HepG2 (cell line): ENCODE results near the gene LIM2. TPM values are rescaled to one million over a fixed set of nuclear protein-coding genes. Genes with fewer than 3 reads are reported as not detected.

Experiments
- ARID2 ChIP-seq: sonication (generic); formaldehyde crosslinking; IDR thresholded peaks from 2 replicates; pipeline ENCODE4 v1.8.1; 2022; ENCODE audit warnings: mild to moderate bottlenecking, missing genetic modification reagents, borderline replicate concordance
- BRCA1 ChIP-seq: sonication (generic); formaldehyde crosslinking; IDR thresholded peaks from 2 replicates; pipeline ENCODE4 v1.4.0; 2020; ENCODE audit warnings: missing genetic modification reagents
- ETV5 ChIP-seq: IDR thresholded peaks from 2 replicates; pipeline ENCODE4 v1.6.1; 2018; ENCODE audit warnings: missing biosample characterization, missing genetic modification reagents, inconsistent platforms, borderline replicate concordance
- NR3C1 ChIP-seq: sonication (generic); formaldehyde crosslinking; IDR thresholded peaks from 2 replicates; pipeline ENCODE4 v1.4.0; 2020; ENCODE audit warnings: missing genetic modification reagents
- PHF5A ChIP-seq: IDR thresholded peaks from one replicate; pipeline ENCODE4 v1.6.1; 2018; ENCODE audit warnings: low read depth, missing genetic modification reagents; ENCODE audit not compliant: unreplicated experiment
- POGZ ChIP-seq: sonication (generic); formaldehyde crosslinking; IDR thresholded peaks from 2 replicates; pipeline ENCODE4 v1.4.0; 2020; ENCODE audit warnings: mild to moderate bottlenecking, missing genetic modification reagents
- RARA ChIP-seq: IDR thresholded peaks from 2 replicates; pipeline ENCODE4 v1.6.1; 2016; ENCODE audit warnings: missing genetic modification reagents, missing compliant biosample characterization
- RXRB ChIP-seq: IDR thresholded peaks from 2 replicates; pipeline ENCODE4 v1.6.1; 2016; ENCODE audit warnings: borderline replicate concordance, missing genetic modification reagents, missing compliant biosample characterization
- ZBTB38 ChIP-seq: sonication (generic); formaldehyde crosslinking; IDR thresholded peaks from 2 replicates; pipeline ENCODE4 v1.5.1; 2020; ENCODE audit warnings: mild to moderate bottlenecking, missing genetic modification reagents
- ZNF34 ChIP-seq: sonication (generic); formaldehyde crosslinking; IDR thresholded peaks from 2 replicates; pipeline ENCODE4 v1.4.0; 2020; ENCODE audit warnings: mild to moderate bottlenecking, missing genetic modification reagents, borderline replicate concordance
- ZNF367 ChIP-seq: sonication (generic); formaldehyde crosslinking; IDR thresholded peaks from 2 replicates; pipeline ENCODE4 v1.4.0; 2020; ENCODE audit warnings: missing genetic modification reagents, borderline replicate concordance
- polyA plus RNA-seq, 8 experiments: library from polyadenylated mRNA; depleted of rRNA in 3 of 8; stranded (reverse) in 7 of 8; unstranded in 1 of 8; fragments of >200 nt; fragmentation: Illumina TruSeq in 4 of 8; extraction: Trizol in 4 of 8; gene quantifications; 2 replicates each; pipeline versions ENCODE4 v1.2.1 to v1.2.3, GENCODE V29; 2011 to 2016; ENCODE audit warnings: low read depth in 4 of 8, missing spikeins in 1 of 8, mixed read lengths in 1 of 8; ENCODE audit not compliant: insufficient read depth in 1 of 8
- total RNA-seq, 5 experiments: library from RNA; depleted of rRNA; stranded (reverse); fragments of >200 nt; fragmentation: Illumina TruSeq; extraction: Trizol; gene quantifications; 2 replicates each; pipeline ENCODE4 v1.2.3, GENCODE V29; 2016; ENCODE audit warnings: low read depth in 1 of 5
- TF ChIP-seq, protein P1 (sequence below): sonication (generic); formaldehyde crosslinking; IDR thresholded peaks from 2 replicates; pipeline ENCODE4 v1.5.0; 2020; ENCODE audit warnings: missing genetic modification reagents, mild to moderate bottlenecking, borderline replicate concordance
- TF ChIP-seq, protein P2 (sequence below): sonication (generic); formaldehyde crosslinking; IDR thresholded peaks from 2 replicates; pipeline ENCODE4 v1.4.0; 2020; ENCODE audit warnings: missing genetic modification reagents
- TF ChIP-seq, protein P3 (sequence below): sonication (generic); formaldehyde crosslinking; IDR thresholded peaks from 2 replicates; pipeline ENCODE4 v1.8.1; 2023; ENCODE audit warnings: mild to moderate bottlenecking, inconsistent platforms, moderate library complexity, missing genetic modification reagents, borderline replicate concordance
- TF ChIP-seq, protein P4 (sequence below), 2 experiments: IDR thresholded peaks; 2 replicates each; pipeline ENCODE4 v1.6.1; 2011 to 2012; ENCODE audit warnings: low read length in 2 of 2, borderline replicate concordance in 1 of 2, low read depth in 1 of 2, mild to moderate bottlenecking in 1 of 2, moderate library complexity in 1 of 2
- TF ChIP-seq, protein P5 (sequence below): sonication (generic); formaldehyde crosslinking; IDR thresholded peaks from 2 replicates; pipeline ENCODE4 v1.8.0; 2023; ENCODE audit warnings: mild to moderate bottlenecking, missing genetic modification reagents
- TF ChIP-seq, protein P6 (sequence below): sonication (generic); formaldehyde crosslinking; IDR thresholded peaks from 2 replicates; pipeline ENCODE4 v1.5.1; 2020; ENCODE audit warnings: missing genetic modification reagents, mild to moderate bottlenecking, borderline replicate concordance

The LIM2 gene
- total and polyA plus RNA-seq, 2 of the 13 experiments (the other 11 are each of a cell fraction or from before 2014, with no cell fraction given): 1.3 TPM; not detected in 1

DNA sequence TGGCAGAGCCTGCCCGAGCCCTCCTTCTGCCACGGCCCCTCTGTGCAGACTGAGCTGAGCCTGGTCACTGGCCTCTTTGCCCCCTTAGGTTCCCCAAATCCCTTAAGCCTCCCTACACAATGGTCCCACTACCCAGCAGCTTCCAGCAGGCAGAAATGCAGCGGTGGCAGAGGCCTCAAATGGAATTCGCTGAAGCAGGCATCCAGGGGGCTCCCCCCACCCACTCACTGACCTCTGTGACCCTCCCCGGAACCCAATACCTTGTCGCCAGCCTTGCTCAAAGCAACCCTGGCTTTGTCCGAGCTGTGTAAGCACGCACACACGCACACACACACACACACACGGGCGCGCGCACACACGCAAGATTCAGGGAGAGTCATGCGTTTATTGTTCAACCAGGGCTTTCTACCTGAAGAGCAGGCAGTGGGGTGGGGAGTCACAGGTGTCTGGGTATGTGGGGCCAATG, at the start of gene LIM2 (continued):
- TF ChIP-seq, protein P1, sequence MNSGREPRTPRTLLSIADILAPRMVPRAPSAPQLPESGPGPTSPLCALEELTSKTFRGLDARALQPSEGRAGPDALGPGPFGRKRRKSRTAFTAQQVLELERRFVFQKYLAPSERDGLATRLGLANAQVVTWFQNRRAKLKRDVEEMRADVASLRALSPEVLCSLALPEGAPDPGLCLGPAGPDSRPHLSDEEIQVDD (CRISPR knock-in tag): no peak
- TF ChIP-seq ZNF367: no peak
- TF ChIP-seq ZBTB38: peak; percentile 87; the same call in 1 of the 2 replicates
- no peak for TF ChIP-seq PHF5A (CRISPR knock-in tag)
- no peak for TF ChIP-seq ZNF34 (CRISPR knock-in tag)
- TF ChIP-seq, protein P2, sequence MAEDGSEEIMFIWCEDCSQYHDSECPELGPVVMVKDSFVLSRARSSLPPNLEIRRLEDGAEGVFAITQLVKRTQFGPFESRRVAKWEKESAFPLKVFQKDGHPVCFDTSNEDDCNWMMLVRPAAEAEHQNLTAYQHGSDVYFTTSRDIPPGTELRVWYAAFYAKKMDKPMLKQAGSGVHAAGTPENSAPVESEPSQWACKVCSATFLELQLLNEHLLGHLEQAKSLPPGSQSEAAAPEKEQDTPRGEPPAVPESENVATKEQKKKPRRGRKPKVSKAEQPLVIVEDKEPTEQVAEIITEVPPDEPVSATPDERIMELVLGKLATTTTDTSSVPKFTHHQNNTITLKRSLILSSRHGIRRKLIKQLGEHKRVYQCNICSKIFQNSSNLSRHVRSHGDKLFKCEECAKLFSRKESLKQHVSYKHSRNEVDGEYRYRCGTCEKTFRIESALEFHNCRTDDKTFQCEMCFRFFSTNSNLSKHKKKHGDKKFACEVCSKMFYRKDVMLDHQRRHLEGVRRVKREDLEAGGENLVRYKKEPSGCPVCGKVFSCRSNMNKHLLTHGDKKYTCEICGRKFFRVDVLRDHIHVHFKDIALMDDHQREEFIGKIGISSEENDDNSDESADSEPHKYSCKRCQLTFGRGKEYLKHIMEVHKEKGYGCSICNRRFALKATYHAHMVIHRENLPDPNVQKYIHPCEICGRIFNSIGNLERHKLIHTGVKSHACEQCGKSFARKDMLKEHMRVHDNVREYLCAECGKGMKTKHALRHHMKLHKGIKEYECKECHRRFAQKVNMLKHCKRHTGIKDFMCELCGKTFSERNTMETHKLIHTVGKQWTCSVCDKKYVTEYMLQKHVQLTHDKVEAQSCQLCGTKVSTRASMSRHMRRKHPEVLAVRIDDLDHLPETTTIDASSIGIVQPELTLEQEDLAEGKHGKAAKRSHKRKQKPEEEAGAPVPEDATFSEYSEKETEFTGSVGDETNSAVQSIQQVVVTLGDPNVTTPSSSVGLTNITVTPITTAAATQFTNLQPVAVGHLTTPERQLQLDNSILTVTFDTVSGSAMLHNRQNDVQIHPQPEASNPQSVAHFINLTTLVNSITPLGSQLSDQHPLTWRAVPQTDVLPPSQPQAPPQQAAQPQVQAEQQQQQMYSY (CRISPR knock-in tag): no peak
- TF ChIP-seq, protein P3, sequence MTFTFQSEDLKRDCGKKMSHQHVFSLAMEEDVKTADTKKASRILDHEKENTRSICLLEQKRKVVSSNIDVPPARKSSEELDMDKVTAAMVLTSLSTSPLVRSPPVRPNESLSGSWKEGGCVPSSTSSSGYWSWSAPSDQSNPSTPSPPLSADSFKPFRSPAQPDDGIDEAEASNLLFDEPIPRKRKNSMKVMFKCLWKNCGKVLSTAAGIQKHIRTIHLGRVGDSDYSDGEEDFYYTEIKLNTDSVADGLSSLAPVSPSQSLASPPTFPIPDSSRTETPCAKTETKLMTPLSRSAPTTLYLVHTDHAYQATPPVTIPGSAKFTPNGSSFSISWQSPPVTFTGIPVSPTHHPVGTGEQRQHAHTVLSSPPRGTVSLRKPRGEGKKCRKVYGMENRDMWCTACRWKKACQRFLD (CRISPR knock-in tag): no peak
- TF ChIP-seq, protein P4, sequence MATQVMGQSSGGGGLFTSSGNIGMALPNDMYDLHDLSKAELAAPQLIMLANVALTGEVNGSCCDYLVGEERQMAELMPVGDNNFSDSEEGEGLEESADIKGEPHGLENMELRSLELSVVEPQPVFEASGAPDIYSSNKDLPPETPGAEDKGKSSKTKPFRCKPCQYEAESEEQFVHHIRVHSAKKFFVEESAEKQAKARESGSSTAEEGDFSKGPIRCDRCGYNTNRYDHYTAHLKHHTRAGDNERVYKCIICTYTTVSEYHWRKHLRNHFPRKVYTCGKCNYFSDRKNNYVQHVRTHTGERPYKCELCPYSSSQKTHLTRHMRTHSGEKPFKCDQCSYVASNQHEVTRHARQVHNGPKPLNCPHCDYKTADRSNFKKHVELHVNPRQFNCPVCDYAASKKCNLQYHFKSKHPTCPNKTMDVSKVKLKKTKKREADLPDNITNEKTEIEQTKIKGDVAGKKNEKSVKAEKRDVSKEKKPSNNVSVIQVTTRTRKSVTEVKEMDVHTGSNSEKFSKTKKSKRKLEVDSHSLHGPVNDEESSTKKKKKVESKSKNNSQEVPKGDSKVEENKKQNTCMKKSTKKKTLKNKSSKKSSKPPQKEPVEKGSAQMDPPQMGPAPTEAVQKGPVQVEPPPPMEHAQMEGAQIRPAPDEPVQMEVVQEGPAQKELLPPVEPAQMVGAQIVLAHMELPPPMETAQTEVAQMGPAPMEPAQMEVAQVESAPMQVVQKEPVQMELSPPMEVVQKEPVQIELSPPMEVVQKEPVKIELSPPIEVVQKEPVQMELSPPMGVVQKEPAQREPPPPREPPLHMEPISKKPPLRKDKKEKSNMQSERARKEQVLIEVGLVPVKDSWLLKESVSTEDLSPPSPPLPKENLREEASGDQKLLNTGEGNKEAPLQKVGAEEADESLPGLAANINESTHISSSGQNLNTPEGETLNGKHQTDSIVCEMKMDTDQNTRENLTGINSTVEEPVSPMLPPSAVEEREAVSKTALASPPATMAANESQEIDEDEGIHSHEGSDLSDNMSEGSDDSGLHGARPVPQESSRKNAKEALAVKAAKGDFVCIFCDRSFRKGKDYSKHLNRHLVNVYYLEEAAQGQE (IDR thresholded peaks at IDR 0.05; ENCODE audit: borderline replicate concordance in 1 of 2, low read depth in 1 of 2, low read length in 2 of 2): no peak
- TF ChIP-seq POGZ: 0 out of 2 replicates have a peak, but pooled peaks have one; percentile 27
- TF ChIP-seq, protein P5, sequence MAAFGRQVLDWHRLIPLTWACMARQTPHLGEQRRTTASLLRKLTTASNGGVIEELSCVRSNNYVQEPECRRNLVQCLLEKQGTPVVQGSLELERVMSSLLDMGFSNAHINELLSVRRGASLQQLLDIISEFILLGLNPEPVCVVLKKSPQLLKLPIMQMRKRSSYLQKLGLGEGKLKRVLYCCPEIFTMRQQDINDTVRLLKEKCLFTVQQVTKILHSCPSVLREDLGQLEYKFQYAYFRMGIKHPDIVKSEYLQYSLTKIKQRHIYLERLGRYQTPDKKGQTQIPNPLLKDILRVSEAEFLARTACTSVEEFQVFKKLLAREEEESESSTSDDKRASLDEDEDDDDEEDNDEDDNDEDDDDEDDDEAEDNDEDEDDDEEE: no peak
- 0 out of 2 replicates have a peak, but pooled peaks have one; percentile 14 for TF ChIP-seq RXRB (CRISPR knock-in tag)
- no peak for TF ChIP-seq NR3C1 (CRISPR knock-in tag)
- peak; percentile 35; the same call in 1 of the 2 replicates for TF ChIP-seq ETV5 (CRISPR knock-in tag)
- peak; percentile 71 for TF ChIP-seq RARA (CRISPR knock-in tag)
- TF ChIP-seq, protein P6, sequence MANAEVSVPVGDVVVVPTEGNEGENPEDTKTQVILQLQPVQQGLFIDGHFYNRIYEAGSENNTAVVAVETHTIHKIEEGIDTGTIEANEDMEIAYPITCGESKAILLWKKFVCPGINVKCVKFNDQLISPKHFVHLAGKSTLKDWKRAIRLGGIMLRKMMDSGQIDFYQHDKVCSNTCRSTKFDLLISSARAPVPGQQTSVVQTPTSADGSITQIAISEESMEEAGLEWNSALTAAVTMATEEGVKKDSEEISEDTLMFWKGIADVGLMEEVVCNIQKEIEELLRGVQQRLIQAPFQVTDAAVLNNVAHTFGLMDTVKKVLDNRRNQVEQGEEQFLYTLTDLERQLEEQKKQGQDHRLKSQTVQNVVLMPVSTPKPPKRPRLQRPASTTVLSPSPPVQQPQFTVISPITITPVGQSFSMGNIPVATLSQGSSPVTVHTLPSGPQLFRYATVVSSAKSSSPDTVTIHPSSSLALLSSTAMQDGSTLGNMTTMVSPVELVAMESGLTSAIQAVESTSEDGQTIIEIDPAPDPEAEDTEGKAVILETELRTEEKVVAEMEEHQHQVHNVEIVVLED (CRISPR knock-in tag): no peak
- TF ChIP-seq ARID2: 0 out of 2 replicates have a peak, but pooled peaks have one; percentile 27
- TF ChIP-seq BRCA1 (CRISPR knock-in tag): no peak
